MM.1S (cell line): ENCODE data around the gene ATG2B.

ENCODE experiments used
- CTCF ChIP-seq: fragments of 300-600 bp; sonication (generic); IDR thresholded peaks from 2 replicates; pipeline ENCODE4 v1.5.1; 2016; ENCODE audit warnings: antibody characterized with exemption, low read length, mixed read lengths
- EZH2phosphoT487 ChIP-seq: fragments of 300-600 bp; sonication (generic); IDR thresholded peaks from 2 replicates; pipeline ENCODE4 v1.6.1; 2018; ENCODE audit warnings: antibody characterized with exemption, low read length

GRCh38 chr14:96338551-96338950 lies 24.6 kb downstream of the ATG2B start:
- no peak for TF ChIP-seq CTCF
- no peak for TF ChIP-seq EZH2phosphoT487
